Adrenal gland (tissue), 5 donors: ENCODE measurements around the gene COP1.

ENCODE experiments used
- POLR2A ChIP-seq, 2 donors: fragments of 450-650 bp; IDR thresholded peaks; one replicate each; pipeline ENCODE4 v1.6.1; 2017; ENCODE audit warnings: antibody characterized with exemption in 2 of 2, mild to moderate bottlenecking in 2 of 2, moderate library complexity in 1 of 2
- TF ChIP-seq, protein P1 (sequence below), 6 experiments: fragments of 450-650 bp in 4 of 6; fragments of 200-600 bp in 2 of 6; sonication (generic) in 1 of 6; IDR thresholded peaks; 1 replicate in 5 of 6; 2 replicates in 1 of 6; pipeline versions ENCODE4 v1.5.1 to v1.8.0; 2016 to 2021; ENCODE audit warnings: antibody characterized with exemption in 6 of 6, mild to moderate bottlenecking in 2 of 6, moderate library complexity in 1 of 6
- donor health status: DM: no; HTN: no; CAD: no.

DNA sequence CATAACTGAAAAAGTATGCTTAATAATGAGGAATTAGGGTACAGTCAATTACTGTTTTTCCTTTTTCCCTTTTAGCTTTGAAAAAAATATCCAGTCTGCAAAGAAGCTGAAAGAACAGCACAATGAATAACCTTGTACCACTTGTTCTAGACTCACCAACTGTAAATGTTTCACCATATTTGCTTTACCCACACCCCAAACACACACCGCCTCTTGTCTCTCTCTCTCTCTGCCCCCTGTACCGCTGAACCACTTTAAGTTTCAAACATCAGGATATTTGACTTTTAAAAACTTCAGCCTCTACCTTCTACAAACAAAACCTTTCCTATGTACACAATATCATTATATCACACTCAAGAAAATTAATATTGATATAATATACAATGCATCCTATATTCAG is 197.1 kb downstream of the COP1 start:
- no peak for TF ChIP-seq POLR2A (IDR thresholded peaks at IDR 0.05)
- TF ChIP-seq, protein P1, sequence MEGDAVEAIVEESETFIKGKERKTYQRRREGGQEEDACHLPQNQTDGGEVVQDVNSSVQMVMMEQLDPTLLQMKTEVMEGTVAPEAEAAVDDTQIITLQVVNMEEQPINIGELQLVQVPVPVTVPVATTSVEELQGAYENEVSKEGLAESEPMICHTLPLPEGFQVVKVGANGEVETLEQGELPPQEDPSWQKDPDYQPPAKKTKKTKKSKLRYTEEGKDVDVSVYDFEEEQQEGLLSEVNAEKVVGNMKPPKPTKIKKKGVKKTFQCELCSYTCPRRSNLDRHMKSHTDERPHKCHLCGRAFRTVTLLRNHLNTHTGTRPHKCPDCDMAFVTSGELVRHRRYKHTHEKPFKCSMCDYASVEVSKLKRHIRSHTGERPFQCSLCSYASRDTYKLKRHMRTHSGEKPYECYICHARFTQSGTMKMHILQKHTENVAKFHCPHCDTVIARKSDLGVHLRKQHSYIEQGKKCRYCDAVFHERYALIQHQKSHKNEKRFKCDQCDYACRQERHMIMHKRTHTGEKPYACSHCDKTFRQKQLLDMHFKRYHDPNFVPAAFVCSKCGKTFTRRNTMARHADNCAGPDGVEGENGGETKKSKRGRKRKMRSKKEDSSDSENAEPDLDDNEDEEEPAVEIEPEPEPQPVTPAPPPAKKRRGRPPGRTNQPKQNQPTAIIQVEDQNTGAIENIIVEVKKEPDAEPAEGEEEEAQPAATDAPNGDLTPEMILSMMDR (IDR thresholded peaks at IDR 0.05): no peak
